ENCODE measurements around the gene ERMP1.

Gene ERMP1

DNA sequence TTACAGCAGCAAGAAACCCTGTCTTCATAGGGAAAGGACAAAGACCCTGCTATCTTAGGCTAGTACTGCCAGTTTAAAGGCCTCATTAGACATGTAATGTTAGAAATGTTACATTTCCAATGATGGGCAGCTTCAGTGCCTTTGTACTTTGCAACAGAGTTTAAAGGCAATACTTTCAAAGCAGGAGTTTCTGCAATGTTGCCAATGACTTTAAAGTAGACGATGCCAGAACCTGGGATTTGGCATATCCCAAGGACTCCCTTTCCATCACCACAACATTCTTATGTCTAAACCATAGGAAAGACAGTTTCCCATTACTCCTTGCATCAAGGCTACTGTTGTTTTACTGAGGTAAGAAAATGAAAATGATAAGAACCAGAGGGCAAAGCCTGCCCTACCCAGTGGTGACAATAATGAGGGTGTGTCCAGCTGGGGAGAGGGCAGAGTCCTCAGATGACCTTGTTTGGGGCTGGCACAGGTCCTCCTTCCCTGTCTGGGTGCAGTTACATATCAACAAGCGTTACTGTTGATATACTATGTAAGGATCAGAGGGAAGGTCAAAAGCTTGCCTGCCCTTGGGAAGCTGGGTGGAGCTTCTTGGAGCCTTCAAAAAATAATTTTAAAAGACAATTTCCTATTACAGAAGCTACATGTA, 30.3 kb upstream of the ERMP1 start:
- TF ChIP-seq, protein P1, sequence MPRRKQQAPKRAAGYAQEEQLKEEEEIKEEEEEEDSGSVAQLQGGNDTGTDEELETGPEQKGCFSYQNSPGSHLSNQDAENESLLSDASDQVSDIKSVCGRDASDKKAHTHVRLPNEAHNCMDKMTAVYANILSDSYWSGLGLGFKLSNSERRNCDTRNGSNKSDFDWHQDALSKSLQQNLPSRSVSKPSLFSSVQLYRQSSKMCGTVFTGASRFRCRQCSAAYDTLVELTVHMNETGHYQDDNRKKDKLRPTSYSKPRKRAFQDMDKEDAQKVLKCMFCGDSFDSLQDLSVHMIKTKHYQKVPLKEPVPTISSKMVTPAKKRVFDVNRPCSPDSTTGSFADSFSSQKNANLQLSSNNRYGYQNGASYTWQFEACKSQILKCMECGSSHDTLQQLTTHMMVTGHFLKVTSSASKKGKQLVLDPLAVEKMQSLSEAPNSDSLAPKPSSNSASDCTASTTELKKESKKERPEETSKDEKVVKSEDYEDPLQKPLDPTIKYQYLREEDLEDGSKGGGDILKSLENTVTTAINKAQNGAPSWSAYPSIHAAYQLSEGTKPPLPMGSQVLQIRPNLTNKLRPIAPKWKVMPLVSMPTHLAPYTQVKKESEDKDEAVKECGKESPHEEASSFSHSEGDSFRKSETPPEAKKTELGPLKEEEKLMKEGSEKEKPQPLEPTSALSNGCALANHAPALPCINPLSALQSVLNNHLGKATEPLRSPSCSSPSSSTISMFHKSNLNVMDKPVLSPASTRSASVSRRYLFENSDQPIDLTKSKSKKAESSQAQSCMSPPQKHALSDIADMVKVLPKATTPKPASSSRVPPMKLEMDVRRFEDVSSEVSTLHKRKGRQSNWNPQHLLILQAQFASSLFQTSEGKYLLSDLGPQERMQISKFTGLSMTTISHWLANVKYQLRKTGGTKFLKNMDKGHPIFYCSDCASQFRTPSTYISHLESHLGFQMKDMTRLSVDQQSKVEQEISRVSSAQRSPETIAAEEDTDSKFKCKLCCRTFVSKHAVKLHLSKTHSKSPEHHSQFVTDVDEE (CRISPR knock-in tag; IDR thresholded peaks at IDR 0.05) = no peak
- TF ChIP-seq ZFP30 (CRISPR knock-in tag; IDR thresholded peaks at IDR 0.05) = no peak
- TF ChIP-seq, protein P2, sequence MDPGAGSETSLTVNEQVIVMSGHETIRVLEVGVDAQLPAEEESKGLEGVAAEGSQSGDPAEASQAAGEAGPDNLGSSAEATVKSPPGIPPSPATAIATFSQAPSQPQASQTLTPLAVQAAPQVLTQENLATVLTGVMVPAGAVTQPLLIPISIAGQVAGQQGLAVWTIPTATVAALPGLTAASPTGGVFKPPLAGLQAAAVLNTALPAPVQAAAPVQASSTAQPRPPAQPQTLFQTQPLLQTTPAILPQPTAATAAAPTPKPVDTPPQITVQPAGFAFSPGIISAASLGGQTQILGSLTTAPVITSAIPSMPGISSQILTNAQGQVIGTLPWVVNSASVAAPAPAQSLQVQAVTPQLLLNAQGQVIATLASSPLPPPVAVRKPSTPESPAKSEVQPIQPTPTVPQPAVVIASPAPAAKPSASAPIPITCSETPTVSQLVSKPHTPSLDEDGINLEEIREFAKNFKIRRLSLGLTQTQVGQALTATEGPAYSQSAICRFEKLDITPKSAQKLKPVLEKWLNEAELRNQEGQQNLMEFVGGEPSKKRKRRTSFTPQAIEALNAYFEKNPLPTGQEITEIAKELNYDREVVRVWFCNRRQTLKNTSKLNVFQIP (CRISPR knock-in tag; IDR thresholded peaks at IDR 0.05; ENCODE audit: borderline replicate concordance, low read depth) = no peak
- TF ChIP-seq RARB (CRISPR knock-in tag; IDR thresholded peaks at IDR 0.05) = no peak
- TF ChIP-seq OSR1 (CRISPR knock-in tag; IDR thresholded peaks at IDR 0.05) = no peak
- no peak for TF ChIP-seq ZNF8 (CRISPR knock-in tag; IDR thresholded peaks at IDR 0.05)
- no peak for TF ChIP-seq ZFP3 (CRISPR knock-in tag; IDR thresholded peaks at IDR 0.05)
- ATAC-seq = no peak

DNA sequence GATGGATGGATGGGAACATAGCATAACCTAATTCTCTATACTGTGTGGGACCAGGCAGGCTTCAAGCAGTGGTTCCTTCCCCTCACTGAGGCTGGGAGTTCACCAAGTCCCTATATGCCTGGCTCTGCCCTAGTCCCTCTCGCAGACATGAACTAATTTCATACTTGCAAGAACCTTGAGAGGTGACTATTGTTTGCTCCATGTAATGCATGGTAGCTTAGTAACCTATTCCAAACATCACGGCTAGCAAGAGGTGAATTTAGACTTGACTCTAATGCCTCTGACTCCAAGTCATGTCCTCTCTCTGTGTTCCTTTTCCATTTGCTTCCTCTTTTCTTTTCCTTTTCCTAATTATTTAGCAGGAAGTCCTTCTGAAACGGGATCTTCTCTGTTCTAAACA, 25.9 kb upstream of the ERMP1 start:
- ATAC-seq = no peak
- TF ChIP-seq SNAI2 (CRISPR knock-in tag; IDR thresholded peaks at IDR 0.05) (no peak), PPARA (CRISPR knock-in tag; IDR thresholded peaks at IDR 0.05; ENCODE audit: borderline replicate concordance) (no peak), GLIS3 (CRISPR knock-in tag; IDR thresholded peaks at IDR 0.05) (no peak)
- TF ChIP-seq, protein P3, sequence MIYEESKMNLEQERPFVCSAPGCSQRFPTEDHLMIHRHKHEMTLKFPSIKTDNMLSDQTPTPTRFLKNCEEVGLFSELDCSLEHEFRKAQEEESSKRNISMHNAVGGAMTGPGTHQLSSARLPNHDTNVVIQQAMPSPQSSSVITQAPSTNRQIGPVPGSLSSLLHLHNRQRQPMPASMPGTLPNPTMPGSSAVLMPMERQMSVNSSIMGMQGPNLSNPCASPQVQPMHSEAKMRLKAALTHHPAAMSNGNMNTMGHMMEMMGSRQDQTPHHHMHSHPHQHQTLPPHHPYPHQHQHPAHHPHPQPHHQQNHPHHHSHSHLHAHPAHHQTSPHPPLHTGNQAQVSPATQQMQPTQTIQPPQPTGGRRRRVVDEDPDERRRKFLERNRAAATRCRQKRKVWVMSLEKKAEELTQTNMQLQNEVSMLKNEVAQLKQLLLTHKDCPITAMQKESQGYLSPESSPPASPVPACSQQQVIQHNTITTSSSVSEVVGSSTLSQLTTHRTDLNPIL (CRISPR knock-in tag; IDR thresholded peaks at IDR 0.05; ENCODE audit: low read depth) = no peak

DNA sequence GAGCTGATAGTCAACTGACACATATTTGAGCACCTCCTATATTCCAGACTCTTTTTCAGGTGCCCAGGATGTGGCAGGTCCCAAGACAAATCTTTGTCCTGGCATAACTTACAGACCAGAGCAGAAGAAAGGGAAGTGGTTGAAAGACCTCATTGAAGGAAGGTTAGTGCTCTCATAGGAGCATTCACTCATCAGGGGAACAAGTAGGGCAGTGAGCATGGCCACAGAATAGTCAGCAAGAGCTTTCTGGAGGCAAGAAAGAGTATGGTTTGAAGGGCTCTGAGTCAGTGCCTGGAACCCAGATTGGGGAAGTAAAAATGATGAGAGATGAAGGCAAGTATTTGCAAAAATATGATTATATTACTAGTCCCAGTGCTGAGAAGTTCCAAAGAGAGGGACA, 25.0 kb upstream of the ERMP1 start:
- no peak for ATAC-seq
- TF ChIP-seq ZNF70 (CRISPR knock-in tag; IDR thresholded peaks at IDR 0.05) (no peak), TOX (CRISPR knock-in tag; IDR thresholded peaks at IDR 0.05; ENCODE audit: borderline replicate concordance) (no peak), ESRRG (CRISPR knock-in tag; IDR thresholded peaks at IDR 0.05) (no peak), ZC3H10 (CRISPR knock-in tag; IDR thresholded peaks at IDR 0.05) (no peak), ISL1 (CRISPR knock-in tag; IDR thresholded peaks at IDR 0.05) (no peak), ZNF565 (CRISPR knock-in tag; conservative IDR thresholded peaks at IDR 0.05; ENCODE audit: low read depth) (no peak)

DNA sequence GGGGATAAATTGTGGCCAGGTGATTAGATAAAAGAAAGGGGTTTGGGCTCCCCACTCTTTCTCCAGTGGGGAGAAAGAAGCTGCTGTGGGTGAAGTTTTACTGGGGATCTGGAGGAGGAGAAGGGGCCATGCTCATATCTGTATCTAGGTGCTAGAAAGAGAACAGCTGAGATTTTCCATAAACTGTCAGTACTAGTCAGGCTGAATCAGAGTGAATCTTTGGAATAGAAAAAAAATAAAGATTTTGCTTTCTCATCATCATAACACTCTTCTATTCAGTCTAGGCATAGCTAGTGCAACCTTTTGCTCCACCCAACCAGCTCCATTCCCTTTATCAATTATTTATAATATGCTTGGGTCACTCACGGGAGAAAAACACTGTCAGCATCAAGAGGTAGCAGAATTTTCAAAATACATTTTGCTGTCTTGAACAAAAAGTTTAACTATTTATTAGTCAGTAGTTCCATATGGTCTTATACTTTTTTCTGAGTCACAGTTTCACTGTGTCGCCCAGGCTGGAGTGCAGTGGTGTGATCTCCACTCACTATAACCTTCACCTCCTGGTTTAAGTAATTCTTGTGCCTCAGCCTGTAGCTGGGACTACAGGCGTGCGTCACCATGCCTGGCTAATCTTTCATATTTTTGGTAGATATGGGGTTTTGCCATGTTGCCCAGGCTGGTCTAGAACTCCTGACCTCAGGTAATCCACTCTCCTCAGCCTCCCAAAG, 21.3 kb upstream of the ERMP1 start:
- no peak for ATAC-seq
- TF ChIP-seq, protein P1 (CRISPR knock-in tag; IDR thresholded peaks at IDR 0.05) = no peak
- TF ChIP-seq ZFP3 (CRISPR knock-in tag; IDR thresholded peaks at IDR 0.05) (no peak), ZC3H10 (CRISPR knock-in tag; IDR thresholded peaks at IDR 0.05) (no peak), ARNTL (CRISPR knock-in tag; IDR thresholded peaks at IDR 0.05; ENCODE audit: borderline replicate concordance, low read depth) (no peak), ZNF565 (CRISPR knock-in tag; conservative IDR thresholded peaks at IDR 0.05; ENCODE audit: low read depth) (no peak), ISL1 (CRISPR knock-in tag; IDR thresholded peaks at IDR 0.05) (no peak), TCF4 (CRISPR knock-in tag; IDR thresholded peaks at IDR 0.05; ENCODE audit: borderline replicate concordance) (no peak), BACH2 (CRISPR knock-in tag; IDR thresholded peaks at IDR 0.05; ENCODE audit: borderline replicate concordance) (no peak), ZFP30 (CRISPR knock-in tag; IDR thresholded peaks at IDR 0.05) (no peak), TOX (CRISPR knock-in tag; IDR thresholded peaks at IDR 0.05; ENCODE audit: borderline replicate concordance) (no peak), ZNF8 (CRISPR knock-in tag; IDR thresholded peaks at IDR 0.05) (no peak), OSR1 (CRISPR knock-in tag; IDR thresholded peaks at IDR 0.05) (no peak), GLIS3 (CRISPR knock-in tag; IDR thresholded peaks at IDR 0.05) (no peak), PPARA (CRISPR knock-in tag; IDR thresholded peaks at IDR 0.05; ENCODE audit: borderline replicate concordance) (no peak), CSDC2 (CRISPR knock-in tag; IDR thresholded peaks at IDR 0.05) (no peak)
- TF ChIP-seq, protein P2 (CRISPR knock-in tag; IDR thresholded peaks at IDR 0.05; ENCODE audit: borderline replicate concordance, low read depth) = no peak
- TF ChIP-seq, protein P4, sequence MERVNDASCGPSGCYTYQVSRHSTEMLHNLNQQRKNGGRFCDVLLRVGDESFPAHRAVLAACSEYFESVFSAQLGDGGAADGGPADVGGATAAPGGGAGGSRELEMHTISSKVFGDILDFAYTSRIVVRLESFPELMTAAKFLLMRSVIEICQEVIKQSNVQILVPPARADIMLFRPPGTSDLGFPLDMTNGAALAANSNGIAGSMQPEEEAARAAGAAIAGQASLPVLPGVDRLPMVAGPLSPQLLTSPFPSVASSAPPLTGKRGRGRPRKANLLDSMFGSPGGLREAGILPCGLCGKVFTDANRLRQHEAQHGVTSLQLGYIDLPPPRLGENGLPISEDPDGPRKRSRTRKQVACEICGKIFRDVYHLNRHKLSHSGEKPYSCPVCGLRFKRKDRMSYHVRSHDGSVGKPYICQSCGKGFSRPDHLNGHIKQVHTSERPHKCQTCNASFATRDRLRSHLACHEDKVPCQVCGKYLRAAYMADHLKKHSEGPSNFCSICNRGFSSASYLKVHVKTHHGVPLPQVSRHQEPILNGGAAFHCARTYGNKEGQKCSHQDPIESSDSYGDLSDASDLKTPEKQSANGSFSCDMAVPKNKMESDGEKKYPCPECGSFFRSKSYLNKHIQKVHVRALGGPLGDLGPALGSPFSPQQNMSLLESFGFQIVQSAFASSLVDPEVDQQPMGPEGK (CRISPR knock-in tag; IDR thresholded peaks at IDR 0.05; ENCODE audit: borderline replicate concordance) = no peak

Measured in SK-N-SH treated with all-trans-retinoic acid at 6 μM for 48 hours (cell line).